ENCODE measurements around the gene ENPP1. TPM values are rescaled to one million over a fixed set of nuclear protein-coding genes. Genes with fewer than 3 reads are reported as not detected.

The ENPP1 gene
- total and polyA plus RNA-seq, 2 of the 4 experiments (the other 2 are of a cell fraction), result 10.9 to 38.9 TPM

- H2BK5ac ChIP-seq (ENCODE audit: low read depth, low read length, poor library complexity, severe bottlenecking), result no peak overlapping the region
- CTCF ChIA-PET, result interaction anchor here (0.5 kb wide), 1 partner anchor 228 kb away, joined by 5 read pairs; no protein-coding TSS in a partner anchor
- no peaks in the 10 kb centered on the region for H3K36me3 ChIP-seq (ENCODE audit: control insufficient read depth, insufficient read depth, low read length)
- H3K4me3 ChIP-seq (ENCODE audit: insufficient read depth, low read depth, low read length), result no peak overlapping the region
- BruUV-seq (replicated peaks), result no TSS peak
- WGBS, 2 experiments (ENCODE audit: extremely low coverage in 2 of 2, insufficient read length in 1 of 2), result 88% methylated on average over 1 of the region's 2 CpGs; no CpG with 5 or more reads in 1 of the 2 experiments
- in situ Hi-C loops (cut with MboI; ENCODE audit: low sequenced_read_pairs), result loop anchor here (5.0 kb wide), 1 partner anchor 565 kb away; no protein-coding TSS in a partner anchor
- no peak overlapping the region for H4K8ac ChIP-seq (ENCODE audit: low read depth in 2 of 2, low read length in 2 of 2)
- H4K20me1 ChIP-seq (ENCODE audit: insufficient read depth, low read length), result no peaks in the 10 kb centered on the region
- H4K5ac ChIP-seq (ENCODE audit: low read depth, low read length), result no peak overlapping the region
- no peak overlapping the region for H3K23ac ChIP-seq (ENCODE audit: low read depth, low read length)
- peaks cover 3% of the 10 kb centered on the region for H3K4me1 ChIP-seq (ENCODE audit: control insufficient read depth, insufficient read depth, low read length)
- ATAC-seq (ENCODE audit: low read depth), result no peak
- H3K27me3 ChIP-seq (ENCODE audit: control insufficient read depth, insufficient read depth, low read length), result no peaks in the 10 kb centered on the region
- H2BK120ac ChIP-seq (ENCODE audit: low read depth, low read length), result no peak overlapping the region
- H2BK20ac ChIP-seq (ENCODE audit: low read depth, low read length), result no peak overlapping the region
- no peak overlapping the region for H3K27ac ChIP-seq (ENCODE audit: insufficient read depth, low read length)
- 0 out of 2 replicates have a peak, but pooled peaks cover 3% of the 10 kb centered on the region for H3K9me1 ChIP-seq (ENCODE audit: insufficient read depth, low read length)
- no peak overlapping the region for H2AFZ ChIP-seq (replicated peaks; ENCODE audit: low read length, poor library complexity)
- no peak overlapping the region for H3K18ac ChIP-seq (ENCODE audit: low read depth, low read length)
- no peak overlapping the region for H2AK9ac ChIP-seq (replicated peaks; ENCODE audit: low read depth, low read length, poor library complexity)
- no peak overlapping the region for H3K9ac ChIP-seq (ENCODE audit: low read depth, low read length)
- no peaks in the 10 kb centered on the region for H3K79me1 ChIP-seq (ENCODE audit: low read depth in 1 of 2, low read length in 2 of 2)
- no peak overlapping the region for H3K14ac ChIP-seq (replicated peaks; ENCODE audit: low read depth, low read length)
- dilution Hi-C loops (cut with HindIII; ENCODE audit: low sequenced_read_pairs, unreplicated experiment), result no loop called here
- DNase-seq, result no peak
- H3K56ac ChIP-seq (ENCODE audit: extremely low read depth, insufficient read depth, low read length), result no peak overlapping the region
- no peak overlapping the region; the same call in 1 of the 2 replicates for H2AK5ac ChIP-seq (ENCODE audit: low read depth, low read length)
- intact Hi-C loops (cut with micrococcal nuclease), result no loop called here
- POLR2A ChIA-PET (ENCODE audit: unreplicated experiment), result no interaction called here
- no peaks in the 10 kb centered on the region for H3K9me3 ChIP-seq (ENCODE audit: control insufficient read depth, insufficient read depth, low read length)
- H3K4me2 ChIP-seq (ENCODE audit: low read depth, low read length), result no peak overlapping the region
- 0 out of 2 replicates have a peak overlapping the region, but pooled peaks have one; percentile 10 for H3K4ac ChIP-seq (ENCODE audit: low read depth, low read length)
- H2BK15ac ChIP-seq (ENCODE audit: low read depth, low read length), result no peak overlapping the region
- H4K91ac ChIP-seq (ENCODE audit: insufficient read depth, low read depth, low read length), result no peak overlapping the region
- TF ChIP-seq SMC3 (IDR thresholded peaks at IDR 0.05; ENCODE audit: low read depth, low read length) (no peak), MAFK (IDR thresholded peaks at IDR 0.05; ENCODE audit: low read depth, low read length) (no peak), USF2 (IDR thresholded peaks at IDR 0.05; ENCODE audit: low read depth, low read length) (no peak), FOS (IDR thresholded peaks at IDR 0.05; ENCODE audit: low read depth, low read length) (no peak), RFX5 (IDR thresholded peaks at IDR 0.05; ENCODE audit: low read depth, low read length) (no peak), MAZ (IDR thresholded peaks at IDR 0.05; ENCODE audit: borderline replicate concordance, low read depth, low read length) (no peak), CTCF (conservative IDR thresholded peaks at IDR 0.05; ENCODE audit: low read depth, low read length) (no peak), RCOR1 (IDR thresholded peaks at IDR 0.05; ENCODE audit: insufficient replicate concordance, low read length) (no peak), POLR2A (IDR thresholded peaks at IDR 0.05; ENCODE audit: low read depth, low read length) (no peak), NFE2L2 (IDR thresholded peaks at IDR 0.05; ENCODE audit: low read depth, low read length) (no peak), ELK1 (IDR thresholded peaks at IDR 0.05; ENCODE audit: borderline replicate concordance, low read depth, low read length) (no peak), CHD1 (IDR thresholded peaks at IDR 0.05; ENCODE audit: low read depth, low read length) (no peak), CEBPB (IDR thresholded peaks at IDR 0.05; ENCODE audit: low read depth, low read length) (no peak), BHLHE40 (IDR thresholded peaks at IDR 0.05; ENCODE audit: low read depth, low read length) (no peak), RAD21 (IDR thresholded peaks at IDR 0.05; ENCODE audit: low read length) (no peak), MXI1 (IDR thresholded peaks at IDR 0.05; ENCODE audit: borderline replicate concordance, low read depth, low read length) (no peak)
Observed at GRCh38 chr6:131916847-131917246, 109.0 kb downstream of the ENPP1 start.

Measured in IMR-90 (cell line).